PC-3 (cell line): Measurements from ENCODE around the gene ATF6. TPM values are rescaled to one million over a fixed set of nuclear protein-coding genes. Genes with fewer than 3 reads are reported as not detected.

Source experiments
- ATAC-seq: fragments of 200-7000 bp; cut with Tn5 transposase; 2 replicates; pipeline ENCODE4 v1.9.1; 2020; ENCODE audit warnings: mild to moderate bottlenecking, moderate library complexity
- BruUV-seq: library from RNA; stranded (reverse); fragments of 400-500 nt; replicated peaks from 2 replicates; lab custom pipeline; 2021; lab: Mats Ljungman, UMichigan
- CTCF ChIA-PET: fragments of 300-600 bp; sonication (Branson Sonifier 250); formaldehyde crosslinking; loops from one replicate; lab custom pipeline; 2022; ENCODE audit warnings: antibody characterized with exemption; lab: Charles Lee
- POLR2A ChIA-PET: fragments of 300-600 bp; sonication (Branson Sonifier 250); formaldehyde crosslinking; loops from one replicate; lab custom pipeline; 2022; ENCODE audit warnings: antibody characterized with exemption; ENCODE audit not compliant: unreplicated experiment; lab: Charles Lee
- DNase-seq: peaks from one replicate; pipeline ENCODE4 v3.0.0-alpha.2; 2015
- H2AFZ ChIP-seq: fragments of 300-600 bp; sonication (generic); 2 replicates; pipeline ENCODE4 v1.6.0; 2016; ENCODE audit warnings: antibody characterized with exemption, low read length
- H3F3A ChIP-seq: fragments of 300-600 bp; sonication (generic); one replicate; pipeline ENCODE4 v1.6.0; 2017; ENCODE audit warnings: antibody characterized with exemption, low read length, control low read depth, mild to moderate bottlenecking; ENCODE audit not compliant: unreplicated experiment
- H3K27ac ChIP-seq: fragments of 300-600 bp; sonication (generic); 2 replicates; pipeline ENCODE4 v1.5.1; 2016; ENCODE audit warnings: mild to moderate bottlenecking, low read length
- H3K27me3 ChIP-seq: fragments of 300-600 bp; sonication (generic); 2 replicates; pipeline ENCODE4 v1.6.1; 2016; ENCODE audit warnings: low read length, mixed read lengths
- H3K36me3 ChIP-seq: fragments of 300-600 bp; sonication (generic); 2 replicates; pipeline ENCODE4 v1.6.1; 2016; ENCODE audit warnings: low read depth, mixed run types, low read length, mixed read lengths
- H3K4me1 ChIP-seq: fragments of 300-600 bp; sonication (generic); 2 replicates; pipeline ENCODE4 v1.5.1; 2016; ENCODE audit warnings: low read length; ENCODE audit not compliant: insufficient read depth
- H3K4me2 ChIP-seq: fragments of 300-600 bp; sonication (generic); 2 replicates; pipeline ENCODE4 v1.6.0; 2016; ENCODE audit warnings: low read length
- H3K4me3 ChIP-seq: fragments of 300-600 bp; sonication (generic); 2 replicates; pipeline ENCODE4 v1.5.1; 2016; ENCODE audit warnings: mild to moderate bottlenecking, low read length, mixed read lengths
- H3K79me2 ChIP-seq: fragments of 300-600 bp; sonication (generic); 2 replicates; pipeline ENCODE4 v1.6.1; 2017; ENCODE audit warnings: low read length, mixed read lengths
- H3K9ac ChIP-seq: fragments of 300-600 bp; sonication (generic); 2 replicates; pipeline ENCODE4 v1.6.0; 2016; ENCODE audit warnings: mild to moderate bottlenecking, low read length
- H3K9me2 ChIP-seq: fragments of 300-600 bp; sonication (generic); replicated peaks from 2 replicates; pipeline ENCODE4 v1.6.1; 2016; ENCODE audit warnings: mixed run types, low read length, mixed read lengths
- H3K9me3 ChIP-seq: fragments of 300-600 bp; sonication (generic); 2 replicates; pipeline ENCODE4 v1.6.1; 2016; ENCODE audit warnings: low read length, mixed read lengths
- H4K20me1 ChIP-seq: fragments of 300-600 bp; sonication (generic); 2 replicates; pipeline ENCODE4 v1.6.1; 2016; ENCODE audit warnings: low read length, mixed read lengths
- CTCF ChIP-seq: fragments of 300-600 bp; sonication (generic); conservative IDR thresholded peaks from 2 replicates; pipeline ENCODE4 v1.5.1; 2017; ENCODE audit warnings: antibody characterized with exemption, low read depth, mild to moderate bottlenecking, low read length
- EZH2 ChIP-seq: fragments of 300-600 bp; sonication (generic); IDR thresholded peaks from one replicate; pipeline ENCODE4 v1.6.1; 2017; ENCODE audit warnings: antibody characterized with exemption, mild to moderate bottlenecking, low read length; ENCODE audit not compliant: unreplicated experiment
- EZH2phosphoT487 ChIP-seq: fragments of 300-600 bp; sonication (generic); IDR thresholded peaks from 2 replicates; pipeline ENCODE4 v1.6.1; 2018; ENCODE audit warnings: mild to moderate bottlenecking, antibody characterized with exemption, low read length, borderline replicate concordance
- intact Hi-C: fragments of 100-400 bp; cut with micrococcal nuclease; formaldehyde crosslinking; loops from 2 replicates; pipeline ENCODE4 v1.9.0; 2023
- total RNA-seq: library from RNA; depleted of rRNA; stranded (reverse); fragments of >200 nt; gene quantifications from 2 replicates; pipeline ENCODE4 v1.2.3, GENCODE V29; 2014

Gene ATF6
- total RNA-seq, 1 experiment from 2014 or later = 19.7 TPM

GRCh38 chr1:161834967-161835550 is 68.9 kb downstream of the ATF6 start:
- Histone ChIP-seq H3F3A (no peaks in the 10 kb centered on the region), H4K20me1 (no peaks in the 10 kb centered on the region), H3K9me2 (no peaks in the 10 kb centered on the region), H3K79me2 (no peaks in the 10 kb centered on the region), H3K27ac (no peak overlapping the region), H3K4me1 (no peaks in the 10 kb centered on the region), H3K9ac (no peak overlapping the region), H3K4me2 (no peak overlapping the region), H3K9me3 (no peaks in the 10 kb centered on the region), H3K36me3 (peaks cover 4% of the 10 kb centered on the region; the same call in 1 of the 2 replicates), H3K27me3 (no peaks in the 10 kb centered on the region), H2AFZ (no peak overlapping the region), H3K4me3 (no peak overlapping the region)
- TF ChIP-seq EZH2phosphoT487 (no peak), CTCF (no peak), EZH2 (no peak)
- CTCF ChIA-PET = no interaction called here
- intact Hi-C loops = no loop called here
- BruUV-seq = no TSS peak
- peak; percentile 20; the same call in 1 of the 2 replicates for ATAC-seq
- POLR2A ChIA-PET = no interaction called here
- no peak for DNase-seq

- no TSS peak for BruUV-seq
- Histone ChIP-seq H3K9me3 (no peaks in the 10 kb centered on the region), H3K4me3 (no peak overlapping the region), H3K4me1 (no peaks in the 10 kb centered on the region), H3K9ac (no peak overlapping the region), H2AFZ (no peak overlapping the region), H3K79me2 (no peaks in the 10 kb centered on the region), H4K20me1 (no peaks in the 10 kb centered on the region), H3K9me2 (no peaks in the 10 kb centered on the region), H3F3A (no peaks in the 10 kb centered on the region), H3K27me3 (no peaks in the 10 kb centered on the region), H3K36me3 (peaks cover 4% of the 10 kb centered on the region; the same call in 1 of the 2 replicates), H3K27ac (no peak overlapping the region), H3K4me2 (no peak overlapping the region)
- intact Hi-C loops = no loop called here
- POLR2A ChIA-PET = no interaction called here
- CTCF ChIA-PET = interaction anchor here (0.6 kb wide), 1 partner anchor 43 kb away, joined by 5 read pairs; no protein-coding TSS in a partner anchor
- TF ChIP-seq CTCF (no peak), EZH2 (no peak), EZH2phosphoT487 (no peak)
- ATAC-seq (no peak), DNase-seq (no peak)
These were observed 69.9 kb downstream of the ATF6 start for GRCh38 chr1:161836018-161836417.

- H3K36me3 ChIP-seq = peaks cover 4% of the 10 kb centered on the region
- no TSS peak for BruUV-seq
- H3K79me2 ChIP-seq = no peaks in the 10 kb centered on the region
- no peaks in the 10 kb centered on the region for H3K9me3 ChIP-seq
- no peak overlapping the region for H3K4me3 ChIP-seq
- DNase-seq = no peak
- H3K9ac ChIP-seq = no peak overlapping the region
- H3K27me3 ChIP-seq = no peaks in the 10 kb centered on the region
- no peaks in the 10 kb centered on the region for H3K9me2 ChIP-seq
- TF ChIP-seq EZH2 (no peak), EZH2phosphoT487 (no peak), CTCF (no peak)
- no peaks in the 10 kb centered on the region for H3F3A ChIP-seq
- H3K4me2 ChIP-seq = no peak overlapping the region
- no peak for ATAC-seq
- H4K20me1 ChIP-seq = no peaks in the 10 kb centered on the region
- intact Hi-C loops = no loop called here
- no peaks in the 10 kb centered on the region for H3K4me1 ChIP-seq
- CTCF ChIA-PET = no interaction called here
- H2AFZ ChIP-seq = no peak overlapping the region
- H3K27ac ChIP-seq = no peak overlapping the region
- POLR2A ChIA-PET = no interaction called here
These were observed 72.2 kb downstream of the ATF6 start for GRCh38 chr1:161838362-161838761.
